IPS-18a (cell line): ENCODE measurements around the gene DLL4.

Source experiments
- H3K27ac ChIP-seq: one replicate; pipeline ENCODE4 v1.5.1; 2013; ENCODE audit warnings: low read length
- H3K27me3 ChIP-seq: one replicate; pipeline ENCODE4 v1.6.1; 2013; ENCODE audit warnings: mild to moderate bottlenecking, low read length; ENCODE audit not compliant: control insufficient read depth, insufficient read depth
- H3K36me3 ChIP-seq: one replicate; pipeline ENCODE4 v1.6.1; 2013; ENCODE audit warnings: low read depth, low read length; ENCODE audit not compliant: control insufficient read depth
- H3K4me1 ChIP-seq: one replicate; pipeline ENCODE4 v1.6.1; 2013; ENCODE audit warnings: low read depth, low read length; ENCODE audit not compliant: control insufficient read depth
- H3K4me3 ChIP-seq: one replicate; pipeline ENCODE4 v1.5.1; 2013; ENCODE audit warnings: low read length
- H3K9ac ChIP-seq: one replicate; pipeline ENCODE4 v1.6.1; 2013; ENCODE audit warnings: mild to moderate bottlenecking, low read length, moderate library complexity
- H3K9me3 ChIP-seq: one replicate; pipeline ENCODE4 v1.6.1; 2013; ENCODE audit warnings: low read depth, low read length; ENCODE audit not compliant: control insufficient read depth

The DLL4 gene

GRCh38 chr15:40941068-40941527, 12.0 kb downstream of the DLL4 start:
- Histone ChIP-seq H3K4me3 (peak overlapping the region; percentile 51), H3K9ac (peak overlapping the region; percentile 59), H3K27ac (no peak overlapping the region), H3K27me3 (peaks cover 30% of the 10 kb centered on the region), H3K4me1 (peaks cover 17% of the 10 kb centered on the region), H3K9me3 (no peaks in the 10 kb centered on the region), H3K36me3 (no peaks in the 10 kb centered on the region)

DNA sequence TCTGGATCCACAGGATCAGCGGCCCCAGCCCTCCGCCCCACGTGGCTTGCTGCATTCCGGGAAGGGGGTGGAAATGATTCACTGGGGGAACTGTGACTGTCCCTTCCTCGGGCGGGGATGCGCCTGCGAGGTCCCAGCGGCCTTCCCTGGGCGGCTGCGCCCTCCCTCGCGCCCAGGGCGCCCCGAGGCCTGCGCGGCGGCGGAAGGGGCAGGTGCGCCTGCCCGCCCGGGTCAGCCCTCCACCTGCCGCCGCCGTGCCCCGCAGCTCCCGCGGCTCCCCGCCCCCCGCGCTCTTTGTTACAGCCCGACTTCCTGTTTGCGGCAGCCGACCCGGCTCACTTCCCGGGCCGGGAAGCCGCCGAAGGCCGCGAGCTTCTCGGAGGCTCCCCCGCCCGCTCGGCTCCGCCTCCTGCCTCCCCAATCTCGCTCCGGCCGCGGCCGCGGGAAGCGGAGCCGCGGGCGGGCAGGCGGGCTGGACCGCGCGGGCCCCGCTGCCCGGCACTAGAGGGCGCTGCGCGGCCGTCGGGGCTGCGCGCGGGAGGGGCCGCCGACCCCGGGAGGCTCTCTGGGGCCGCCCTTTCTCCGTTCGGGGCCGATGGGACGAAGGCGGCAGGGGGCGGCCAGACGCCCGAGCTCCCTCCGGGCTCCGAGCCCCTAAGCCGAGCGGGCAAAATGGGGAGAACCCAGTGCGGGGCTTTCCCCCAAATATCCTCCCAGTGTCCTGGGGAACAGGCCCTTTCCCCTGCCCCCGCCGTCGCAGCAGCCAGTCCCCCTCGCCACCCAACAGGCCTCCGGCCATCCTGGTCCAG, 12.6 kb downstream of the DLL4 start:
- Histone ChIP-seq H3K4me1 (peaks cover 17% of the 10 kb centered on the region), H3K36me3 (no peaks in the 10 kb centered on the region), H3K27me3 (peaks cover 30% of the 10 kb centered on the region), H3K27ac (no peak overlapping the region), H3K9ac (peak overlapping the region; percentile 59), H3K4me3 (peak overlapping the region; percentile 54), H3K9me3 (no peaks in the 10 kb centered on the region)

GRCh38 chr15:40942337-40942854, 13.3 kb downstream of the DLL4 start:
- Histone ChIP-seq H3K36me3 (no peaks in the 10 kb centered on the region), H3K27me3 (peaks cover 30% of the 10 kb centered on the region), H3K27ac (no peak overlapping the region), H3K9me3 (no peaks in the 10 kb centered on the region), H3K4me3 (peak overlapping the region; percentile 54), H3K4me1 (peaks cover 17% of the 10 kb centered on the region), H3K9ac (no peak overlapping the region)

GRCh38 chr15:40942878-40943277, 13.7 kb downstream of the DLL4 start:
- Histone ChIP-seq H3K9me3 (no peaks in the 10 kb centered on the region), H3K4me1 (peaks cover 17% of the 10 kb centered on the region), H3K27ac (no peak overlapping the region), H3K4me3 (no peak overlapping the region), H3K27me3 (peaks cover 30% of the 10 kb centered on the region), H3K9ac (no peak overlapping the region), H3K36me3 (no peaks in the 10 kb centered on the region)

DNA sequence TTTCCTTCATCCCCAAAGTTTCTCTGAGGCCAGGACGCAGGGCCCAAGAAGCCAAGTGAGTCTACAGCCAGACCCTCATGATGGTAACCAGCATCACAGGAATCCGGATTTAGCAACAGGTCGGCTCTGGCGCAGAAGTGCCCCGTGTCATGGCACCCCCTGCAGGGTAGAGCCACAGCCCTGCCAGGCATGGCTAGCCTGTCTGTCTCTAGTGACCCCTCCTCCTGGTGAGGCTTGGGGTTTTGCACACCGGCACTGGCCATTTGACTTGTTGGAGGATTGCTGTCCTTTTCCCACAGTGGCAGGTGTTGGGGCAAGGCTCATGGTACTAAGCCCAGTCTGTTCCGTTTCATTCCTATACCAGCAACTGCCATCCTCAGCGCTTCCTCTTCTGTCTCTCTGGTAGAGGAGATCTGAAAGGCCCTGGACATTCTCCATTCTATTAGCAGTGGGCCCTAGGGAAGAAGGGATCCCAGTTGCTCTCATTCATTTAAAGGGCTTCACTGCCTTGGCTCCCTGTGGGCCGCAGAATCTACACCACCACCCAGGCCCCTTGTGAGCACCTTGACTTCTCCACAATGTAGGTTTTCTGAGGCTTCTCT, 14.7 kb downstream of the DLL4 start:
- Histone ChIP-seq H3K27ac (no peak overlapping the region), H3K9me3 (no peaks in the 10 kb centered on the region), H3K27me3 (peaks cover 30% of the 10 kb centered on the region), H3K4me3 (no peak overlapping the region), H3K9ac (no peak overlapping the region), H3K36me3 (no peaks in the 10 kb centered on the region), H3K4me1 (peaks cover 17% of the 10 kb centered on the region)

GRCh38 chr15:40944510-40945296, 15.6 kb downstream of the DLL4 start:
- Histone ChIP-seq H3K4me1 (peaks cover 22% of the 10 kb centered on the region), H3K9me3 (no peaks in the 10 kb centered on the region), H3K27me3 (peaks cover 30% of the 10 kb centered on the region), H3K9ac (no peak overlapping the region), H3K36me3 (no peaks in the 10 kb centered on the region), H3K27ac (no peak overlapping the region), H3K4me3 (no peak overlapping the region)

GRCh38 chr15:40948706-40949473, 19.8 kb downstream of the DLL4 start:
- H3K4me3 ChIP-seq: no peak overlapping the region

GRCh38 chr15:40949756-40950207, 20.6 kb downstream of the DLL4 start:
- Histone ChIP-seq H3K9ac (no peak overlapping the region), H3K27me3 (no peaks in the 10 kb centered on the region), H3K4me3 (no peak overlapping the region), H3K36me3 (no peaks in the 10 kb centered on the region), H3K27ac (no peak overlapping the region), H3K9me3 (no peaks in the 10 kb centered on the region), H3K4me1 (peaks cover 19% of the 10 kb centered on the region)

More at GRCh38 chr15:40948706-40949473, 19.8 kb downstream of the DLL4 start:
- Histone ChIP-seq H3K4me1 (peaks cover 19% of the 10 kb centered on the region), H3K9me3 (no peaks in the 10 kb centered on the region), H3K27me3 (no peaks in the 10 kb centered on the region), H3K36me3 (no peaks in the 10 kb centered on the region), H3K9ac (no peak overlapping the region), H3K27ac (no peak overlapping the region)

GRCh38 chr15:40951764-40952163, 22.6 kb downstream of the DLL4 start:
- Histone ChIP-seq H3K9ac (peak overlapping the region; percentile 93), H3K4me1 (peaks cover 19% of the 10 kb centered on the region), H3K9me3 (no peaks in the 10 kb centered on the region), H3K27ac (peak overlapping the region; percentile 97), H3K4me3 (no peak overlapping the region), H3K27me3 (no peaks in the 10 kb centered on the region), H3K36me3 (peaks cover 10% of the 10 kb centered on the region)

- H3K36me3 ChIP-seq: peaks cover 10% of the 10 kb centered on the region
- peak overlapping the region; percentile 76 for H3K4me3 ChIP-seq
- peaks cover 19% of the 10 kb centered on the region for H3K4me1 ChIP-seq
- peak overlapping the region; percentile 97 for H3K27ac ChIP-seq
- H3K27me3 ChIP-seq: no peaks in the 10 kb centered on the region
- H3K9me3 ChIP-seq: no peaks in the 10 kb centered on the region
- H3K9ac ChIP-seq: peak overlapping the region; percentile 93
Measured at GRCh38 chr15:40952301-40952900, 23.3 kb downstream of the DLL4 start.
